Kidney (tissue), 14 donors: ENCODE measurements around the gene PLA2G2F. TPM values are rescaled to one million over a fixed set of nuclear protein-coding genes. Genes with fewer than 3 reads are reported as not detected.

Experiments
- DNase-seq, 5 donors: peaks; one replicate each; pipeline ENCODE4 v3.0.0-alpha.2; 2013 to 2020
- FAIRE-seq: peaks from 2 replicates; lab custom pipeline; 2012; peaks lifted over from hg19 to GRCh38; lab: Jason Lieb, UNC
- H3K27ac ChIP-seq, 2 donors: one replicate each; pipeline ENCODE4 v1.7.0; 2013; ENCODE audit warnings: low read depth in 2 of 2, low read length in 2 of 2, inconsistent platforms in 1 of 2
- H3K27me3 ChIP-seq: one replicate; pipeline ENCODE4 v1.7.1; 2013; ENCODE audit warnings: low read length, inconsistent platforms; ENCODE audit not compliant: control insufficient read depth, insufficient read depth
- H3K36me3 ChIP-seq, 3 donors: one replicate each; pipeline versions ENCODE4 v1.7.0 to v1.7.1; 2013; ENCODE audit warnings: low read length in 3 of 3, control low read depth in 1 of 3, inconsistent platforms in 1 of 3; ENCODE audit not compliant: insufficient read depth in 3 of 3, control insufficient read depth in 2 of 3
- H3K4me1 ChIP-seq, 3 donors: one replicate each; pipeline versions ENCODE4 v1.7.0 to v1.7.1; 2013; ENCODE audit warnings: low read length in 3 of 3, inconsistent platforms in 1 of 3, low read depth in 1 of 3; ENCODE audit not compliant: control insufficient read depth in 2 of 3, insufficient read depth in 2 of 3
- H3K4me3 ChIP-seq, 3 donors: one replicate each; pipeline versions ENCODE4 v1.7.0 to v1.8.1; 2013; ENCODE audit warnings: low read length in 3 of 3, control low read depth in 1 of 3, inconsistent platforms in 1 of 3
- H3K9ac ChIP-seq, 3 donors: one replicate each; pipeline versions ENCODE4 v1.7.0 to v1.7.1; 2013; ENCODE audit warnings: low read length in 3 of 3, control low read depth in 1 of 3, inconsistent platforms in 1 of 3
- H3K9me3 ChIP-seq, 3 donors: one replicate each; pipeline versions ENCODE4 v1.7.0 to v1.7.1; 2013; ENCODE audit warnings: low read length in 3 of 3, control low read depth in 1 of 3, inconsistent platforms in 1 of 3; ENCODE audit not compliant: control insufficient read depth in 2 of 3, insufficient read depth in 1 of 3
- intact Hi-C: fragments of 100-400 bp; cut with DNase I; formaldehyde crosslinking; loops from one replicate; pipeline ENCODE4 v1.11.1; 2022
- polyA plus RNA-seq: library from polyadenylated mRNA; stranded (reverse); fragments of 350-450 nt; fragmentation: Illumina TruSeq; extraction: RNeasy Lipid Tissue Mini Kit (QIAGEN cat#74804); gene quantifications from one replicate; pipeline ENCODE4 v1.2.3, GENCODE V29; 2014; ENCODE audit warnings: low read depth, low replicate concordance; ENCODE audit not compliant: insufficient read depth
- total RNA-seq: library from RNA; stranded (reverse); fragmentation: NEBNext Ultra II Directional; extraction: Animal tissue kit (Norgen Biotek cat#: 25700); gene quantifications from one replicate; pipeline ENCODE4 v1.2.1, GENCODE V29; 2021
- TF ChIP-seq, protein P1 (sequence below): IDR thresholded peaks from 3 replicates; pipeline ENCODE4 v1.5.1; 2012; ENCODE audit warnings: mild to moderate bottlenecking, moderate library complexity, borderline replicate concordance; ENCODE audit not compliant: insufficient read depth; ENCODE audit errors: extremely low read depth
- donor health status: control.
- donor health status: control.
- donor health status: control.
- donor health status: control.
- donor health status: control.
- donor health status: DM: yes; HTN: yes; CAD: no.
- donor health status: Normal renal cell carcinoma (clear cell type).

The PLA2G2F gene
- total and polyA plus RNA-seq, 2 donors from 2014 or later = not detected

DNA sequence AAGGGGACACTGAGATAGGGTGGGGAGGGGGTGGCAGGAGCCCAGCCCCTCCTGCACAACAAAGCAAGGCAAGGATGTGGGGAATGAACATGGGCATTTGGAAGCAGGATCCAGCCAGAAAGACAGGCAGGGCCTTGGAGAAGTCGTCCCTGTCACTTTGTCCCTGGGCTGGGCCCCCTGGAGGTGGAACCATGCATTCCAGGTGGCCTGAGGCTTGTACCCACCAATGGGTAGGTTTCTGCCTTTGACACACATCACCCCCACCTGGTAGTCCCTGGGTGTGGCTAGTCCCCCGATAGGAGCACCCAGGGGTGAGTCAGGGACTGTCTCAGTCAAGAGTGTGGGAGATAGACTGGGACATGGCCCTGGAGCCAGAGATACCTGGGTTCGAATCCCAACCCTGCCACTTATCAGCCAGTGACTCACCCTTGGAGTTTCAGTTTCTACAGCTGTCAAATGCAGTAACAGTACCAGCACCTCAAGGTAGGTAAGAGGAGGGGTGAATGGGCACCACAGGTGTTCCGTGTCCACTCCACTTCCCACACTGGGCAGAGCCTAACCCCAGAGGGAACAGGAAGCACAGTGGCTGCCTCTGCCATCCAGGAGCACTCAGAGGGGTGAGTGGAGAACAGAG is 29.8 kb upstream of the PLA2G2F start:
- FAIRE-seq (no peak), DNase-seq (no peak)
- no peak overlapping the region for H3K27ac ChIP-seq
- H3K36me3 ChIP-seq = no peaks in the 10 kb centered on the region
- H3K4me3 ChIP-seq = no peak overlapping the region
- TF ChIP-seq, protein P1, sequence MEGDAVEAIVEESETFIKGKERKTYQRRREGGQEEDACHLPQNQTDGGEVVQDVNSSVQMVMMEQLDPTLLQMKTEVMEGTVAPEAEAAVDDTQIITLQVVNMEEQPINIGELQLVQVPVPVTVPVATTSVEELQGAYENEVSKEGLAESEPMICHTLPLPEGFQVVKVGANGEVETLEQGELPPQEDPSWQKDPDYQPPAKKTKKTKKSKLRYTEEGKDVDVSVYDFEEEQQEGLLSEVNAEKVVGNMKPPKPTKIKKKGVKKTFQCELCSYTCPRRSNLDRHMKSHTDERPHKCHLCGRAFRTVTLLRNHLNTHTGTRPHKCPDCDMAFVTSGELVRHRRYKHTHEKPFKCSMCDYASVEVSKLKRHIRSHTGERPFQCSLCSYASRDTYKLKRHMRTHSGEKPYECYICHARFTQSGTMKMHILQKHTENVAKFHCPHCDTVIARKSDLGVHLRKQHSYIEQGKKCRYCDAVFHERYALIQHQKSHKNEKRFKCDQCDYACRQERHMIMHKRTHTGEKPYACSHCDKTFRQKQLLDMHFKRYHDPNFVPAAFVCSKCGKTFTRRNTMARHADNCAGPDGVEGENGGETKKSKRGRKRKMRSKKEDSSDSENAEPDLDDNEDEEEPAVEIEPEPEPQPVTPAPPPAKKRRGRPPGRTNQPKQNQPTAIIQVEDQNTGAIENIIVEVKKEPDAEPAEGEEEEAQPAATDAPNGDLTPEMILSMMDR = no peak
- intact Hi-C loops = no loop called here
- no peak overlapping the region for H3K9ac ChIP-seq
- H3K9me3 ChIP-seq = no peaks in the 10 kb centered on the region
- no peaks in the 10 kb centered on the region for H3K27me3 ChIP-seq
- no peaks in the 10 kb centered on the region for H3K4me1 ChIP-seq

DNA sequence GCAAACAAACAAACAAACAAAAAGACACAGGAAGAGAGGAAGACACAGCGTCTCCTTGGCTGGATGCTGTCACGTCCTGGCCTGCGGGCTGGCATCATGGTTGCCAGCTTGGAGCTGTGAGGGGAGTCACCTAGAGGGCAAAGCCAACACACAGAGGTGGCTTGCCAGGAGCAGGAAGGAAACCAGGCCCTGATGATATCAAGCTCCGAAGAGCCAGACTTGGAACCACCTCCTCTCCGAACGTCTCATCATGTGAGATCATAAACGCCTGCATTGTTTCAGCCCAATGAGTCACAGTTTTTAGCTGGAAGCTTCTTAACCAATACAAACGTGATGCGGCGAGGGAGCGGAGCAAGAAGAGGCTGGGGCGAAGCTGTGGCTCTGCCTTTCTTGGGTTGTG is 28.4 kb upstream of the PLA2G2F start:
- no peaks in the 10 kb centered on the region for H3K9me3 ChIP-seq
- H3K27me3 ChIP-seq = no peaks in the 10 kb centered on the region
- H3K4me3 ChIP-seq = no peak overlapping the region
- H3K27ac ChIP-seq = no peak overlapping the region
- H3K9ac ChIP-seq = no peak overlapping the region
- FAIRE-seq (no peak), DNase-seq (no peak)
- H3K4me1 ChIP-seq = no peaks in the 10 kb centered on the region
- TF ChIP-seq, protein P1 = no peak
- no peaks in the 10 kb centered on the region for H3K36me3 ChIP-seq
- intact Hi-C loops = no loop called here

DNA sequence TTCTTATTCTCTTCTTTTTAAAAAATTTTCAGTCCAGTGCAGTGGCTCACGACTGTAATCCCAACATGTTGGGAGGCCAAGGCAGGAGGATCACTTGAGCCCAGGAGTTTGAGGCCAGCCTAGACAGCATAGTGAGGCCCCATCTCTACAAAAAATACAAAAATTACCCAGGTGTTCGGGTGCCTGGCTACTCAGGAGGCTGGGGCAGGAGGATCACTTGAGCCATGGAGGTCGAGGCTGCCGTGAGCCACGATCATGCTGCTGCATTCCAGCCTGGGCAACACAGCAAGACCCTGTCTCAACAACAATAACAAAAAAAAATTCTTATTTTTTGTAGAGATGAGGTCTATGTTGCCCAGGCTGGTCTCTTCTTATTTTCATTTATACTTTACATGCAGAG is 27.7 kb upstream of the PLA2G2F start:
- FAIRE-seq = no peak

More for the DNA sequence above, 27.7 kb upstream of the PLA2G2F start:
- Histone ChIP-seq H3K36me3 (no peaks in the 10 kb centered on the region), H3K27me3 (no peaks in the 10 kb centered on the region), H3K4me3 (no peak overlapping the region), H3K9ac (no peak overlapping the region), H3K9me3 (no peaks in the 10 kb centered on the region), H3K27ac (no peak overlapping the region), H3K4me1 (no peaks in the 10 kb centered on the region)
- intact Hi-C loops = no loop called here
- DNase-seq = no peak
- TF ChIP-seq, protein P1 = no peak
